ENCODE data around the gene KIAA1671.

The KIAA1671 gene

DNA sequence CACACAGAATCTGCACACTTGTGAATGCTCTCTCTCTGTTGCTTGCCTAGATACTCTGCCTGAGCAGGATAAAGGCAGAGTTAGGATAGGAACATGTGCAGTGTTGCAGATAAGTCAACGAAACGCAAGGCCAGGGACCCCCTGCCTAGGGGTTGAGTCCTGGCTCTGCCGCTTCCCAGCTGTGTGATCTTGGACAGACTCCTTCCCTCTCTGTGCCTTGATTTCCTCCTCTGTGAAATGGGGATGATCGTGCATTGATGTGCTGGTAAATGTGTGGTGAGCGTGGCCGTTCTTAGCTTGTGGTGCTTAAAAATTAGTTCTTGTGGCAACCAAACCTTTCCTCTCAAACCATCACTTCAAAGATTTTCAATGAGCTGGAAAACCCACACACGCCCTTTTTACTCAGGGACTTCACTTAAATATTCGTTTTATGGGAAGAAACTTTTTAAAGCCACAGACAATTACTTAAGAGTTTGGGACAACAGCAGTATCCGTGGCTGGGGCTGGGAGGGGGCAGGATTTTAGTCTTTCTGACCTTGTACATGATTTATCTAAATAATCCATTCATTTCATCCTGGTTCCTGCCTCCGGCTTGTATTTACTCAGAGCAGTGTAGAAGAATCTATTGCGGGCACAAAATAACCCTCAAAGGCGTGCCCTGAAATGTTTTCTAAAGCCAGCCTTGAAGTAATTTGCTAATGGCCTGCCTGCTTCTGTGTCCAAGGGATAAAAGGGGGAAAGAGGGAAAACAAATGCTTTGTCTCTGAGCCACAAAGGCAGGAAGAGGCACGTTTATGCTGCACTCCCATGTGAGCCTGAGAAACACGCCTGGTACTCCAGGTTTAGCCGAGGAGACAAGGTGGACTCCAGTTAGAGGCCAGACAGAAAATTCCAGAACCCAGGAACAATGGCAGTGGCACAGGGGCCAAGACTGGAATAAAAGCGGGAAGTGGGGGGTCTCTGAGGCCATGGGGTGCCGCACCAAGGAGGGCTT, 162.2 kb downstream of the KIAA1671 start:
- no peak overlapping the region; the same call in 1 of the 2 replicates for H3K27ac ChIP-seq

DNA sequence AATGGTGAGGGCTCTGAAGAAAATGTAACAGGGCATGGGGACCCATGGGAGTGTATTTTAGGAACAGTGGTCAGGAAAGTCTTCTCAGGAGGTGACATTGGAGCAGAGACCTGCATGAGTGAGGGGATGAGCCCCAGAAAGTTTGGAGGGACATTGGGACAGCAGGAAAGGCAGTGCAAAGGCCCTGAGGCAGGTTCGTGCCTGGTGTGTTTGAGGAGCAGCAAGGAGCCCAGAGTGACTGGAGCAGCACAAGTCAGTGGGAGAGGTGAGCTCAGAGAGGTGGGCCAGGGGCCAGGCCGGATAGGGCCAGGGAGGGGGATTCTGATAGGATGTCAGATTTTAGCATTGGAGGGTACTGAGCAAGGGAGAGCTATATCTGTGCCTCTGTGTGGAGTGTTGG, 167.1 kb downstream of the KIAA1671 start:
- TF ChIP-seq, protein P1, sequence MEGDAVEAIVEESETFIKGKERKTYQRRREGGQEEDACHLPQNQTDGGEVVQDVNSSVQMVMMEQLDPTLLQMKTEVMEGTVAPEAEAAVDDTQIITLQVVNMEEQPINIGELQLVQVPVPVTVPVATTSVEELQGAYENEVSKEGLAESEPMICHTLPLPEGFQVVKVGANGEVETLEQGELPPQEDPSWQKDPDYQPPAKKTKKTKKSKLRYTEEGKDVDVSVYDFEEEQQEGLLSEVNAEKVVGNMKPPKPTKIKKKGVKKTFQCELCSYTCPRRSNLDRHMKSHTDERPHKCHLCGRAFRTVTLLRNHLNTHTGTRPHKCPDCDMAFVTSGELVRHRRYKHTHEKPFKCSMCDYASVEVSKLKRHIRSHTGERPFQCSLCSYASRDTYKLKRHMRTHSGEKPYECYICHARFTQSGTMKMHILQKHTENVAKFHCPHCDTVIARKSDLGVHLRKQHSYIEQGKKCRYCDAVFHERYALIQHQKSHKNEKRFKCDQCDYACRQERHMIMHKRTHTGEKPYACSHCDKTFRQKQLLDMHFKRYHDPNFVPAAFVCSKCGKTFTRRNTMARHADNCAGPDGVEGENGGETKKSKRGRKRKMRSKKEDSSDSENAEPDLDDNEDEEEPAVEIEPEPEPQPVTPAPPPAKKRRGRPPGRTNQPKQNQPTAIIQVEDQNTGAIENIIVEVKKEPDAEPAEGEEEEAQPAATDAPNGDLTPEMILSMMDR (conservative IDR thresholded peaks at IDR 0.05) = no peak
- TF ChIP-seq ZFX (IDR thresholded peaks at IDR 0.05) = no peak
- H3K27ac ChIP-seq = peak overlapping the region; percentile 26; the same call in 1 of the 2 replicates

More for the DNA sequence above, 162.2 kb downstream of the KIAA1671 start:
- no peak for TF ChIP-seq ZFX (IDR thresholded peaks at IDR 0.05)
- TF ChIP-seq, protein P1 (conservative IDR thresholded peaks at IDR 0.05) = no peak

DNA sequence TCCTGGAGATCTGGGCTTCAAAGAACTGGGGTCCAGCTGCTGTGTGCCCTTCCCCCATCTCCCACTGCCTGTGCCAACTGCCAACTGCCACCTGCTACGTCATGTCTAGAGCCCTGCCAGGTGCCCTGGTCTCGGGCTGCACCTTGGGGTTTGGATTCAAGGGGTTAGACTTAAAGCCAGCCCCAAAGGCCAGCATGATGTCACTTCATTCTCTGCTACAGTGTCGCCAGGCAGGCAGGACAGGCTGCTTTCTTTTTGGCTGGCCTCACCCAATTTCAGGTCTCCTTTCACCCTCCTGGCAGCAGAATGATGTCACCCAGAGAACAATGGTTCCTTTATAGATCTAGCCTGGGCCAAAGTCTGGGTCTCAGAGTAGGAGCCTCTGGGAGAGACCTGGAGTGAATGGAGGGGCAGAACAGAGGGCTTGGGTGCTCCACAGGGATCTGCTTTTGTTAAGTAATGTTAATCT, 167.6 kb downstream of the KIAA1671 start:
- TF ChIP-seq ZFX (IDR thresholded peaks at IDR 0.05) = no peak
- TF ChIP-seq, protein P1 (conservative IDR thresholded peaks at IDR 0.05) = no peak
- peak overlapping the region; percentile 26; the same call in 1 of the 2 replicates for H3K27ac ChIP-seq

DNA sequence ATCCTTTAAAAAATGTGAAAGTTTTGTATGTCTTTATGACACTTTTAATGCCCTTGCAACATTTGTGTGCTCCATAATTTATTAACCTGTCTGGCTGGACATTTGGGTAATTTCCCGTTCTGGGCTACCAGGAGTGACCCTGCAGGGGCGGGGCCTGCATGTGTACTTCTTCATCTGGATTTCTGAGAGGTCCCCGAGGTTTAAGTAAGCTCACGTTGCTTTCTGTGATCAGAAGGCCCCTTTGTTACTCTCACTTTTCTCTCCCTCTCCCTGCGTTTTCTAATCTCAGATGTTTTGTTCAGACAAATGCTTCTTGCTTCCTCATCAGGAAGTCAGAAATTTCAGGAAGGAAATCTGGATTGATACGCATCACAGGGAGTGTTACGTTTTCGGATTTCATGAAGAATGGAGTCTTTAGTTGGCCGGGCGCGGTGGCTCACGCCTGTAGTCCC, 168.3 kb downstream of the KIAA1671 start:
- TF ChIP-seq, protein P1 (conservative IDR thresholded peaks at IDR 0.05) = no peak
- TF ChIP-seq ZFX (IDR thresholded peaks at IDR 0.05) = no peak
- no peak overlapping the region for H3K27ac ChIP-seq

DNA sequence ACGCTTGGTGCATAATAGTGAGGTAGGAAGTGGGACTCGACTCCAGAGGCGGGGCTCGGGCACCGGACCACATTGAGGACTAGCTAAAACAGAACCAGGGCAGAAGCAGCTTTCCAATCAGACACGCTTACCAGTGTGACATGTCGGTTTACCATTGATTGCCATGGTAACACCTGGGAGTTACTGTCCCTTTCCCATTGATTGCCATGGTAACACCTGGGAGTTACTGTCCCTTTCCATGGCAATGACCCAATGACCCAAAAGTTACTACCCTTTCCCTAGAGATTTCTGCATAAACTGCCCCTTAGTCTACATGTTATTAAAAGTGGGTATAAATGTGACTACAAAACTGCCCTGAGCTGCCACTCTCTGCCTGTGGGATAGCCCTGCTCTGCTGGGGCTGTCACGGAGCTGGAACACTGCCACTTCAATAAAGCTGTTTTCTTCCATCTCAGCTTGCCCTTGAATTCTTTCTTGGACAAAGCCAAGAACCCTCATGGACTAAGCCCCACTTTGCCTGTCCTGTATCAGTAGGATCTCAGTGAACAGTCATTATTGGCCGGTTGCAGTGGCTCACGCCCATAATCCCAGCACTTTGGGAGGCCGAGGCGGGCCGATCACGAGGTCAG, 169.7 kb downstream of the KIAA1671 start:
- H3K27ac ChIP-seq = no peak overlapping the region
- TF ChIP-seq ZFX (IDR thresholded peaks at IDR 0.05) = no peak
- TF ChIP-seq, protein P1 (conservative IDR thresholded peaks at IDR 0.05) = no peak

DNA sequence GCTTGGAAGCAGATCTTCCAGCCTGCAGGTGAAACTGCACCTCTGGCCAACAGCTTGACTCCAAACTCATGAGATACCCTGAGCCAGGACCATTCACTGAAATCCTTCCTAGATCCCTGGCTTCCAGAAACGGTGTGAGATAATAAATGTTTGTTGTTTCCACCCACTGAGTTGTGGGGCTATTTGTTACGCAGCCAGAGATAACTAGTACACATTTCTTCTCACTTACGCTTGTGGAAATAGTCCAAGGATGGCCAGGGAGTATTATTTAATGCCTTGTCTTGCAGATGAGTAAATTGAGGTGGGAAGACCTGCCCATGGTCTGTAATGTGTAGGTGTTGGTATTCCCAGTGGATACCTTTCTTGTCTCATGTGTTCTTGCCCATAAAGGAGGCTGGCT, 171.2 kb downstream of the KIAA1671 start:
- no peak overlapping the region for H3K27ac ChIP-seq
- TF ChIP-seq ZFX (IDR thresholded peaks at IDR 0.05) = no peak
- TF ChIP-seq, protein P1 (conservative IDR thresholded peaks at IDR 0.05) = no peak
